Suprapubic skin (tissue), 4 donors: ENCODE measurements around the gene TDRD5. TPM values are rescaled to one million over a fixed set of nuclear protein-coding genes. Genes with fewer than 3 reads are reported as not detected.
"Not testable (repeated sequence)": the region's sequence is repeated elsewhere in the genome, so short reads cannot be mapped to it uniquely, and the experiment has no call there.

Experiments used
- DNase-seq, 2 donors: peaks; one replicate each; pipeline ENCODE4 v3.0.0-alpha.2; 2019; ENCODE audit warnings: low spot score in 2 of 2
- H3K27ac ChIP-seq: fragments of 200-600 bp; sonication (generic); one replicate; pipeline ENCODE4 v1.5.1; 2019
- H3K27me3 ChIP-seq: fragments of 200-600 bp; sonication (generic); one replicate; pipeline ENCODE4 v1.5.1; 2019
- H3K36me3 ChIP-seq: fragments of 200-600 bp; sonication (generic); one replicate; pipeline ENCODE4 v1.5.1; 2019
- H3K4me1 ChIP-seq: fragments of 200-600 bp; sonication (generic); one replicate; pipeline ENCODE4 v1.5.1; 2019
- H3K4me3 ChIP-seq: fragments of 200-600 bp; sonication (generic); one replicate; pipeline ENCODE4 v1.5.1; 2019; ENCODE audit warnings: mild to moderate bottlenecking
- H3K9me3 ChIP-seq: fragments of 200-600 bp; sonication (generic); one replicate; pipeline ENCODE4 v1.5.1; 2019
- EP300 ChIP-seq: sonication (generic); formaldehyde crosslinking; IDR thresholded peaks from one replicate; pipeline ENCODE4 v1.6.1; 2017; ENCODE audit warnings: antibody characterized with exemption
- POLR2A ChIP-seq, 2 donors: fragments of 450-650 bp; IDR thresholded peaks; one replicate each; pipeline ENCODE4 v1.6.1; 2017; ENCODE audit warnings: antibody characterized with exemption in 2 of 2, mild to moderate bottlenecking in 2 of 2, moderate library complexity in 2 of 2
- POLR2AphosphoS5 ChIP-seq, 3 donors: sonication (generic); formaldehyde crosslinking; IDR thresholded peaks; one replicate each; pipeline ENCODE4 v1.6.1; 2017; ENCODE audit warnings: antibody characterized with exemption in 3 of 3
- WGBS: methylation state at CpG from one replicate; pipeline ENCODE4 v1.1.5; 2018; 5-methylcytosine and 5-hydroxymethylcytosine counted together
- total RNA-seq, 4 donors: library from RNA; depleted of rRNA; stranded (reverse); fragments of >200 nt; gene quantifications; one replicate each; pipeline ENCODE4 v1.1.0, GENCODE V29; 2016
- TF ChIP-seq, protein P1 (sequence below), 2 donors: fragments of 200-600 bp in 1 of 2; fragments of 450-650 bp in 1 of 2; sonication (generic) in 1 of 2; IDR thresholded peaks; one replicate each; pipeline ENCODE4 v1.5.1; 2016 to 2019; ENCODE audit warnings: antibody characterized with exemption in 2 of 2, mild to moderate bottlenecking in 1 of 2, moderate library complexity in 1 of 2

TDRD5 gene
- total RNA-seq, 4 donors from 2014 or later: 0.49 to 1.2 (median 0.66) TPM

DNA sequence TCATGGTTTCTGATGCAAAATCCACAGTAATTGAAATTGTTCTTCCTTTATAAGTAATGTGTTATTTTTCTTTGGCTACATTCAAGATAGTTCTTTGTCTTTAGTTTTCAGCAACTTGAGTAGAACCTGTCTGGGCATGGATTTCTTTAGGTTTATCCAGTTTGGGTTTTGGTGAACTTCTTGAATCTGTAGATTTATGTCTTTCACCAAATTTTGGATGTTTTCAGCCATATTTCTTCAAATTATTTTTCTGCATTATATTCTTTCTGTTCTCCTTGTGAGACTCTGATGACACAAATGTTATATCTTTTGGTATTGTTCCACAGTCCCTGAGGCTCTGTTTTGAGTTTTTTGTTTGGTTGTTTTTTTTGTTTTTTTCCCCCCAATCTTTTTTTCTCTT lies 69.4 kb downstream of the TDRD5 start:
- Histone ChIP-seq H3K4me3 (no peak overlapping the region), H3K4me1 (no peaks in the 10 kb centered on the region), H3K36me3 (no peaks in the 10 kb centered on the region), H3K27me3 (no peaks in the 10 kb centered on the region), H3K27ac (no peak overlapping the region), H3K9me3 (peaks cover 10% of the 10 kb centered on the region)
- TF ChIP-seq EP300 (no peak), POLR2AphosphoS5 (IDR thresholded peaks at IDR 0.05) (no peak), POLR2A (IDR thresholded peaks at IDR 0.05) (no peak)
- TF ChIP-seq, protein P1, sequence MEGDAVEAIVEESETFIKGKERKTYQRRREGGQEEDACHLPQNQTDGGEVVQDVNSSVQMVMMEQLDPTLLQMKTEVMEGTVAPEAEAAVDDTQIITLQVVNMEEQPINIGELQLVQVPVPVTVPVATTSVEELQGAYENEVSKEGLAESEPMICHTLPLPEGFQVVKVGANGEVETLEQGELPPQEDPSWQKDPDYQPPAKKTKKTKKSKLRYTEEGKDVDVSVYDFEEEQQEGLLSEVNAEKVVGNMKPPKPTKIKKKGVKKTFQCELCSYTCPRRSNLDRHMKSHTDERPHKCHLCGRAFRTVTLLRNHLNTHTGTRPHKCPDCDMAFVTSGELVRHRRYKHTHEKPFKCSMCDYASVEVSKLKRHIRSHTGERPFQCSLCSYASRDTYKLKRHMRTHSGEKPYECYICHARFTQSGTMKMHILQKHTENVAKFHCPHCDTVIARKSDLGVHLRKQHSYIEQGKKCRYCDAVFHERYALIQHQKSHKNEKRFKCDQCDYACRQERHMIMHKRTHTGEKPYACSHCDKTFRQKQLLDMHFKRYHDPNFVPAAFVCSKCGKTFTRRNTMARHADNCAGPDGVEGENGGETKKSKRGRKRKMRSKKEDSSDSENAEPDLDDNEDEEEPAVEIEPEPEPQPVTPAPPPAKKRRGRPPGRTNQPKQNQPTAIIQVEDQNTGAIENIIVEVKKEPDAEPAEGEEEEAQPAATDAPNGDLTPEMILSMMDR (IDR thresholded peaks at IDR 0.05): no peak
- DNase-seq: no peak

DNA sequence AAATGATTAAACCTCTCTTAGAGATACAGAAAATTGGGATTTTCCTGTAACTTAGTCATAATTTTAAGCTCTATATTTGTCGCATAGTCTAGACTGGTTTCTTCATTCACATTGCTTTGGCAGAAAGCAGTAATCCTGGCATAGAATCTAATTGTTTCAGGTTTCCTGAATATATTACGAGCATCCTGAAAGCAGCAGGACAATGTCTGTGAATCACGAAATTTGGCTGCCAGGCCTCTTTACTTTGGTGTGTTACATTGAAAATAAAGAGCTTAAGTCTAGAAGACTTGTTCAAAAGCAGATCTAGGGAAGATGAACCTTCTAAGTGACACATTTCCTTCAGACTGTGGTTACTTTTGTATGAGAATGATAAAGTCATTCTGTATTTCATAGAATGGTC lies 72.2 kb downstream of the TDRD5 start:
- Histone ChIP-seq H3K4me3 (no peak overlapping the region), H3K36me3 (no peaks in the 10 kb centered on the region), H3K27me3 (no peaks in the 10 kb centered on the region), H3K27ac (no peak overlapping the region), H3K9me3 (peaks cover 7% of the 10 kb centered on the region), H3K4me1 (no peaks in the 10 kb centered on the region)
- 64% methylated on average over 3 of the region's 3 CpGs for WGBS
- TF ChIP-seq POLR2A (IDR thresholded peaks at IDR 0.05) (no peak), POLR2AphosphoS5 (IDR thresholded peaks at IDR 0.05) (no peak), EP300 (no peak)
- TF ChIP-seq, protein P1 (IDR thresholded peaks at IDR 0.05): no peak
- no peak for DNase-seq

DNA sequence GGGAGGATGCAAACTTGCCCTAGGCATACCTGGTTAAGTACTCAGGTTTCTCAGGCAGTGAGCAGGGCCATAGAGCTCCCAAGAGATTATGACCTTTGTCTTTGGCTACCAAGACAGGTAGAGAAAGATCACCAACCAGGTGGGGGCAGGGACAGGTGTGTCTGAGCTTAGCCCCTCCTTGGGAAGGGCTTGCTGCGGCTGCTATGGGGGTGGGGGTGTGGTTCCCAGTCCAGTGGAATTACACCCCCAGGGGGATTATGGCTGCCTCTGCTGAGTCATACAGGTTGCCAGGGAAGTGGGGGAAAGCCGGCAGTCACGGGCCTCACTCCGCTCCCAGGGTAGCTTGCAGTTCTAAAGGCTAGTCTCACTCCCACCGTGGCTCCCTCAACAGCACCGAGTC lies 86.2 kb downstream of the TDRD5 start:
- no peak for DNase-seq
- Histone ChIP-seq H3K4me3 (no peak overlapping the region), H3K27me3 (no peaks in the 10 kb centered on the region), H3K4me1 (no peaks in the 10 kb centered on the region), H3K9me3 (peaks cover 4% of the 10 kb centered on the region), H3K36me3 (no peaks in the 10 kb centered on the region), H3K27ac (no peak overlapping the region)
- WGBS: 86% methylated on average over 5 of the region's 6 CpGs
- TF ChIP-seq POLR2AphosphoS5 (IDR thresholded peaks at IDR 0.05): no peak
- no peak for TF ChIP-seq EP300
- TF ChIP-seq, protein P1 (IDR thresholded peaks at IDR 0.05): no peak
- no peak for TF ChIP-seq POLR2A (IDR thresholded peaks at IDR 0.05)

DNA sequence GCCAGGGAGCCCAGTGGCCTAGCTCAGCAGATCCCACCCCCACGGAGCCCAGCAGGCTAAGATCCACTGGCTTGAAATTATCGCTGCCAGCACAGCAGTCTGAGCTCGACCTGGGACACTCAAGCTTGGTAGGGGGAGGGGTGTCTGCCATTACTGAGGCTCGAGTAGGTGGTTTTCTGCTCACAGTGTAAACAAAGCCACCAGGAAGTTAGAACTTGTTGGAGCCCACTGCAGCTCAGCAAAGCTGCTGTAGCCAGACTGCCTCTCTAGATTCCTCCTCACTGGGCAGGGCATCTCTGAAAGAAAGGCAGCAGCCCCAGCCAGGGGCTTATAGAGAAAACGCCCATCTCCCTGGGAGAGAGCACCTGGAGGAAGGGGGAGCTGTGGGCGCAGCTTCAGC lies 102.9 kb downstream of the TDRD5 start:
- WGBS: 50% methylated on average over 2 of the region's 6 CpGs
- H3K36me3 ChIP-seq, H3K4me1 ChIP-seq, DNase-seq, H3K27ac ChIP-seq, H3K27me3 ChIP-seq, H3K4me3 ChIP-seq, H3K9me3 ChIP-seq: not testable (repeated sequence)

DNA sequence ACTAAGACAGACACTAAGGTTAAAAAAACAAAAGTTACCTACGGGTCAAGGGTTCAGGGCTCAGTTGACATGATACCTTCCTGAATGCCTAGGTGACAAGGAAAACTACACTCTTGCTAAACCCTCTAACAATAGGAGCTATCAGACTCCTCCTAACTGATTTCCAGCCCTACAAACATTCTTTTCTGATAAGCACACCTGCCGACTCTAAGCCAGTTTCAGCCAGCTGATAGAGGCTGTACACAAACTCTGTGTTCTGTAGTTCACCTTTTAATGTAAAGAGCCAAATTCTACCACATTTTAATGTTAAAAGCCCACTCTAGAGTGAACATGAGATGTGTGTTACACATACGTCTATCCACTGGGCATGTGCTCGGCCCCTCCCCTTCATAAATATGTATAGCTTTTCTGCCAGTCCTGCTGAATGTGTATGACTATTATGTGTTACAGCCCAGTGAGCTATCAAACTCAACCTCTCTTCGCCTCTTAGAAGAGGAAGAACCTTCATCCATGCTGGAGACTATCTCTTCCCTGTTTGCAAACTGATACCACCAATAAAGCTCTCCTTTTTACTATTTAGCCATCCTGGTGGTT lies 111.4 kb downstream of the TDRD5 start:
- no peaks in the 10 kb centered on the region for H3K9me3 ChIP-seq
- no peak overlapping the region for H3K4me3 ChIP-seq
- H3K27ac ChIP-seq: no peak overlapping the region
- WGBS: 87% methylated on average over 5 of the region's 5 CpGs
- H3K27me3 ChIP-seq: no peaks in the 10 kb centered on the region
- H3K36me3 ChIP-seq: no peaks in the 10 kb centered on the region
- no peaks in the 10 kb centered on the region for H3K4me1 ChIP-seq
- TF ChIP-seq POLR2A (IDR thresholded peaks at IDR 0.05) (no peak), EP300 (no peak), POLR2AphosphoS5 (IDR thresholded peaks at IDR 0.05) (no peak)
- TF ChIP-seq, protein P1 (IDR thresholded peaks at IDR 0.05): no peak
- DNase-seq: no peak

DNA sequence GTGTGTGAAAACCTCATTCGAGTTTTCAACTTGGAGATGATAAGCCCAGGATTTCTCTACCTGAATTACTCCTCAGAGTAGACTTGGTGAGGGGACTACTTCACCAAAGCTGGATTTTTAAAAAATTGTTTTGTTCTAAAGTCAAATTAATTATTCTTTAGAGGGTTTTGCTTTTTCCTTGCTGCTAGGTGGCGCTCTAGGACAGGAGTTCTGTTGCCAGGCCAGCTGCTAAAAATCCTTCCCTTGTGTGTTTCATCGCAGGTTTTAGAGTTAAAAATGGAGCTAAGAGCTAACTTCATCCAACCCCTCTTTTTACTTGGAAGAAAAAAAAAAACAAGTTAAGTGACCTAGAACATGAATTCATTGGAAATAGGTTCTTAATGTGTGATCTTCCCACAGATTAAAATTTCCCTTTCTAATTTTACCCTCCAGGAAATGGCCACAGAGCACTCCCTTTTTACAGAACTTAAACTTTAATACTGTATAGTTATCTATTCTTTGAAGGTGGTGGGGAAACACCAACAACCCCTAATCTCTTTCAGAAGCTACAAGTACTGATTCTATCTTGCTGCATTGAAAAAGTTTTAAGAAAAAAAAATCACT lies 114.8 kb downstream of the TDRD5 start:
- no peak overlapping the region for H3K4me3 ChIP-seq
- H3K9me3 ChIP-seq: no peaks in the 10 kb centered on the region
- WGBS: 2% methylated on average over 3 of the region's 3 CpGs
- no peak overlapping the region for H3K27ac ChIP-seq
- peaks cover 4% of the 10 kb centered on the region for H3K4me1 ChIP-seq
- H3K27me3 ChIP-seq: no peaks in the 10 kb centered on the region
- DNase-seq: no peak
- no peaks in the 10 kb centered on the region for H3K36me3 ChIP-seq
- TF ChIP-seq POLR2A (IDR thresholded peaks at IDR 0.05): no peak
- TF ChIP-seq, protein P1 (IDR thresholded peaks at IDR 0.05): peak; percentile 28 to 54
